Right ventricle myocardium superior (tissue), 1 donor: ENCODE measurements around the gene SETD7. TPM values are rescaled to one million over a fixed set of nuclear protein-coding genes. Genes with fewer than 3 reads are reported as not detected.
"Not testable (repeated sequence)": the region's sequence is repeated elsewhere in the genome, so short reads cannot be mapped to it uniquely, and the experiment has no call there.

ENCODE experiments used
- ATAC-seq: fragments of 200-7000 bp; cut with Tn5 transposase; one replicate; pipeline ENCODE4 v1.9.1; 2020; ENCODE audit warnings: mild to moderate bottlenecking; ENCODE audit not compliant: poor library complexity
- DNase-seq: peaks from one replicate; pipeline ENCODE4 v3.0.0-alpha.2; 2020
- intact Hi-C: fragments of 100-400 bp; cut with DNase I; formaldehyde crosslinking; loops from one replicate; pipeline ENCODE4 v1.11.2; 2022
- total RNA-seq: library from RNA; stranded (reverse); fragmentation: NEBNext Ultra II Directional; extraction: Animal tissue kit (Norgen Biotek cat#: 25700); gene quantifications from one replicate; pipeline ENCODE4 v1.2.1, GENCODE V29; 2021
- donor health status: DM: no; HTN: yes; CAD: no; lungs with severe emphysema.

The SETD7 gene
- total RNA-seq, 1 donor from 2014 or later = 46.3 TPM

DNA sequence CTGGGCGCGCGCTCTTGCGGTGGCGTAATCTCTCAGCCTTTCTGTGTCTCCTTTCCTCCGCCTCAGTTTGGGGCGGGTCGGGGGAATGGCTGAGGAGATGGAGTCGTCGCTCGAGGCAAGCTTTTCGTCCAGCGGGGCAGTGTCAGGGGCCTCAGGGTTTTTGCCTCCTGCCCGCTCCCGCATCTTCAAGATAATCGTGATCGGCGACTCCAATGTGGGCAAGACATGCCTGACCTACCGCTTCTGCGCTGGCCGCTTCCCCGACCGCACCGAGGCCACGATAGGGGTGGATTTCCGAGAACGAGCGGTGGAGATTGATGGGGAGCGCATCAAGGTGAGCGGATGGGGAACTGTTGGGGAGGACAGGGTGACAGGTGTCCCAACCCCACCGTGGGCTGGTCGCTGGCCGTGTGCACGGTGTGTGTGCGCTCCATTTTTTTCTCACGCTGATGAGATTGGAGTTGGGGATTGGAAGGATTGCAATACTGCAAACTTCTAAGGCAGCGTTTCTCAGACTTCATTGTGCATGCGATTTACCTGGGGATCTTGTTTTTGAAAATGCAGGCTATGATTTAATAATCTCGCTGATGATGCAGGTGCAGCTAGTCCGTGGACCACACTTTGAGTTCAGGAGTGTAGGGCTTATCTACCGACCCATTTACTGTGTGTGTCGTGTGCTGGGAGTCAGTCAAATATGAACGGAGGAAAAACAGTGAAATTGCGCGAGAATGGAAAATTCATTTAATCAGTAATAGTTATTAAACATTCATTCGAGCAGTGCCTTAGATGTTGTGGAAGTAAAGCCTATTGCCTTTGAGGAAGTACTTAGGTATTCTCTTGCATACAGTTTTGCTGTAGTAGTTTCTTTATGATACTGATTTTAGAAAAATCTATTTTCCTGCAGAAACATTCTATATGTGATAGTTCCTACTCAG lies 101.6 kb downstream of the SETD7 start, which contains the start of gene RAB33B:
RAB33B (plus strand) TSS at position 11 of the 935 bp plus-strand sequence; CDS start at position 86, 75 bp downstream.
- peak; percentile 96 for DNase-seq
- intact Hi-C loops = no loop called here

GRCh38 chr4:139453371-139454110 lies 102.5 kb downstream of the SETD7 start:
- intact Hi-C loops = no loop called here
- peak; percentile 98 for ATAC-seq
- peak; percentile 99 for DNase-seq

More for the DNA sequence above, 101.6 kb downstream of the SETD7 start, which contains the start of gene RAB33B:
- peak; percentile 5 for ATAC-seq

GRCh38 chr4:139453041-139453370 lies 103.0 kb downstream of the SETD7 start:
- ATAC-seq = peak; percentile 15
- DNase-seq = no peak
- intact Hi-C loops = no loop called here

GRCh38 chr4:139451997-139452396 lies 104.0 kb downstream of the SETD7 start:
- DNase-seq (no peak), ATAC-seq (no peak)
- intact Hi-C loops = no loop called here

DNA sequence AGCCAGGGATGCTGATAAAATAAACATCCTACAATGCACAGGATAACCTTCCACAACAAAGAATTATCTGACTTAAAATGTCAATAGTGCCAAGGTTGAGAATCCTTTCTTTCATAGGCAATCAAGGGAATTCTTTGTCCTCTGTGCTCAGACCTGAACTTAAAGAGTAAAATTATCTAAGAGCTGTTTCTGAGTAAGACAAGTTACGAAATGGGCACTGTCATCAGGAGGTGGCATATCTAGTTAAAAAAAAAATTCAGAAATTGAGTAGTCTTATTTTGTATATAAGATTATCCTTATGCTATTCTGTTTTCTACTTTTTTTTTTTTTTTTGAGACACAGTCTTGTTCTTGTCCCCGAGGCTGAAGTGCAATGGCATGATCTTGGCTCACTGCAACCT lies 105.4 kb downstream of the SETD7 start:
- ATAC-seq (no peak), DNase-seq (no peak)
- intact Hi-C loops = no loop called here

DNA sequence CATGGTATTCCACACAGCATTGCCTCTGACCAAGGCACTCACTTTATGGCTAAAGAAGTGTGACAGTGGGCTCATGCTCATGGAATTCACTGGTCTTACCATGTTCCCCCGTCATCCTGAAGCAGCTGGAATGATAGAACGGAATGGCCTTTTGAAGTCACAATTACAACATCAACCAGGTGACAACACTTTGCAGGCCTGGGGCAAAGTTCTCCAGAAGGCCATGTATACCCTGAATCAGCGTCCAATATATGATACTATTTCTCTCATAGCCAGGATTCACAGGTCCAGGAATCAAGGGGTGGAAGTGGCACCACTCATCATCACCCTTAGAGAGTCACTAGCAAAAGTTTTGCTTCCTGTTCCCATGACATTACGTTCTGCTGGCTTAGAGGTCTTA lies 108.9 kb downstream of the SETD7 start:
- not testable (repeated sequence) for DNase-seq, ATAC-seq

More for the DNA sequence above, 108.9 kb downstream of the SETD7 start:
- intact Hi-C loops = not testable (repeated sequence)

Other genes starting within 250 kb of the SETD7 start
- gene RAB33B, start 102.1 kb downstream of the SETD7 start, total RNA-seq = 5.5 TPM
- gene MGST2, start 109.6 kb upstream of the SETD7 start, total RNA-seq = 106 TPM